IMR-90 (cell line): ENCODE data around the gene DCDC2B. TPM values are rescaled to one million over a fixed set of nuclear protein-coding genes. Genes with fewer than 3 reads are reported as not detected.

ENCODE experiments used
- ATAC-seq: fragments of 200-7000 bp; cut with Tn5 transposase; 2 replicates; pipeline ENCODE4 v1.9.1; 2020; ENCODE audit warnings: low read depth, mild to moderate bottlenecking, moderate library complexity
- BruUV-seq: library from RNA; stranded (reverse); fragments of 400-500 nt; replicated peaks from 2 replicates; lab custom pipeline; 2021; lab: Mats Ljungman, UMichigan
- CTCF ChIA-PET: fragments of 300-600 bp; formaldehyde crosslinking; extraction: SDS; loops from one replicate; lab custom pipeline; 2021; ENCODE audit warnings: antibody characterized with exemption; lab: Yijun Ruan, JAX
- POLR2A ChIA-PET: fragments of 300-600 bp; sonication (Branson Sonifier 250); formaldehyde crosslinking; loops from one replicate; lab custom pipeline; 2022; ENCODE audit warnings: antibody characterized with exemption; ENCODE audit not compliant: unreplicated experiment; lab: Charles Lee
- DNase-seq: peaks from one replicate; pipeline ENCODE4 v3.0.0; 2013
- H2AFZ ChIP-seq: replicated peaks from 2 replicates; pipeline ENCODE3; 2013; ENCODE audit warnings: low read length, mild to moderate bottlenecking; ENCODE audit not compliant: poor library complexity
- H2AK5ac ChIP-seq: 2 replicates; pipeline ENCODE4 v1.6.1; 2013; ENCODE audit warnings: low read depth, low read length, inconsistent platforms
- H2AK9ac ChIP-seq: replicated peaks from 2 replicates; pipeline ENCODE3; 2013; ENCODE audit warnings: mild to moderate bottlenecking, low read depth, low read length, moderate library complexity; ENCODE audit not compliant: poor library complexity
- H2BK120ac ChIP-seq: 2 replicates; pipeline ENCODE4 v1.6.1; 2013; ENCODE audit warnings: low read depth, low read length, inconsistent platforms
- H2BK15ac ChIP-seq: 3 replicates; pipeline ENCODE4 v1.6.1; 2013; ENCODE audit warnings: low read depth, low read length, inconsistent platforms
- H2BK20ac ChIP-seq: 2 replicates; pipeline ENCODE4 v1.6.1; 2013; ENCODE audit warnings: low read depth, mild to moderate bottlenecking, inconsistent platforms, low read length, moderate library complexity
- H2BK5ac ChIP-seq: 2 replicates; pipeline ENCODE4 v1.6.1; 2013; ENCODE audit warnings: mild to moderate bottlenecking, low read depth, low read length, inconsistent platforms; ENCODE audit not compliant: poor library complexity, severe bottlenecking
- H3K14ac ChIP-seq: replicated peaks from 2 replicates; pipeline ENCODE4 v1.6.1; 2013; ENCODE audit warnings: low read depth, low read length, inconsistent platforms
- H3K18ac ChIP-seq: 2 replicates; pipeline ENCODE4 v1.6.1; 2013; ENCODE audit warnings: low read depth, low read length, control low read depth
- H3K23ac ChIP-seq: 2 replicates; pipeline ENCODE4 v1.6.1; 2013; ENCODE audit warnings: low read depth, low read length, inconsistent platforms
- H3K27ac ChIP-seq: 2 replicates; pipeline ENCODE4 v1.5.1; 2013; ENCODE audit warnings: mild to moderate bottlenecking, control low read depth, low read length; ENCODE audit not compliant: insufficient read depth
- H3K27me3 ChIP-seq: 2 replicates; pipeline ENCODE4 v1.6.1; 2013; ENCODE audit warnings: low read length; ENCODE audit not compliant: control insufficient read depth, insufficient read depth
- H3K36me3 ChIP-seq: 2 replicates; pipeline ENCODE4 v1.6.1; 2013; ENCODE audit warnings: low read length, mixed read lengths; ENCODE audit not compliant: control insufficient read depth, insufficient read depth
- H3K4ac ChIP-seq: 2 replicates; pipeline ENCODE4 v1.6.1; 2013; ENCODE audit warnings: low read depth, low read length, inconsistent platforms
- H3K4me1 ChIP-seq: 2 replicates; pipeline ENCODE4 v1.6.1; 2013; ENCODE audit warnings: low read length, mixed read lengths; ENCODE audit not compliant: control insufficient read depth, insufficient read depth
- H3K4me2 ChIP-seq: 2 replicates; pipeline ENCODE4 v1.6.1; 2013; ENCODE audit warnings: low read depth, mild to moderate bottlenecking, control low read depth, low read length, moderate library complexity
- H3K4me3 ChIP-seq: 2 replicates; pipeline ENCODE4 v1.5.1; 2013; ENCODE audit warnings: low read depth, mild to moderate bottlenecking, control low read depth, low read length, moderate library complexity; ENCODE audit not compliant: insufficient read depth
- H3K56ac ChIP-seq: 2 replicates; pipeline ENCODE4 v1.6.1; 2013; ENCODE audit warnings: low read length, inconsistent platforms; ENCODE audit not compliant: insufficient read depth; ENCODE audit errors: extremely low read depth
- H3K79me1 ChIP-seq, 2 experiments: 2 replicates each; pipeline ENCODE4 v1.6.1; 2013; ENCODE audit warnings: low read length in 2 of 2, inconsistent platforms in 1 of 2, low read depth in 1 of 2
- H3K9ac ChIP-seq: 2 replicates; pipeline ENCODE4 v1.6.1; 2013; ENCODE audit warnings: low read depth, low read length, control low read depth
- H3K9me1 ChIP-seq: 2 replicates; pipeline ENCODE4 v1.6.1; 2013; ENCODE audit warnings: low read length, inconsistent platforms; ENCODE audit not compliant: insufficient read depth
- H3K9me3 ChIP-seq: 2 replicates; pipeline ENCODE4 v1.6.1; 2013; ENCODE audit warnings: low read length; ENCODE audit not compliant: control insufficient read depth, insufficient read depth
- H4K20me1 ChIP-seq: 2 replicates; pipeline ENCODE4 v1.6.1; 2013; ENCODE audit warnings: low read length, inconsistent platforms; ENCODE audit not compliant: insufficient read depth
- H4K5ac ChIP-seq: 2 replicates; pipeline ENCODE4 v1.6.1; 2013; ENCODE audit warnings: mild to moderate bottlenecking, low read depth, low read length, control low read depth
- H4K8ac ChIP-seq, 2 experiments: 2 replicates each; pipeline ENCODE4 v1.6.1; 2013; ENCODE audit warnings: low read depth in 2 of 2, low read length in 2 of 2, control low read depth in 1 of 2, inconsistent platforms in 1 of 2
- H4K91ac ChIP-seq: 2 replicates; pipeline ENCODE4 v1.6.1; 2013; ENCODE audit warnings: low read depth, low read length, inconsistent platforms; ENCODE audit not compliant: insufficient read depth
- BHLHE40 ChIP-seq: fragments of 150-350 bp; IDR thresholded peaks from 2 replicates; pipeline ENCODE4 v1.6.1; 2016; ENCODE audit warnings: mild to moderate bottlenecking, low read depth, low read length
- CEBPB ChIP-seq: IDR thresholded peaks from 2 replicates; pipeline ENCODE4 v1.6.1; 2012; ENCODE audit warnings: low read depth, low read length, improper control_type of control experiment
- FOS ChIP-seq: fragments of 150-350 bp; IDR thresholded peaks from 2 replicates; pipeline ENCODE4 v1.6.1; 2016; ENCODE audit warnings: low read depth, low read length
- MAZ ChIP-seq: IDR thresholded peaks from 2 replicates; pipeline ENCODE4 v1.6.1; 2012; ENCODE audit warnings: low read depth, mild to moderate bottlenecking, low read length, improper control_type of control experiment, moderate library complexity, borderline replicate concordance
- MXI1 ChIP-seq: IDR thresholded peaks from 2 replicates; pipeline ENCODE4 v1.6.1; 2012; ENCODE audit warnings: low read depth, mild to moderate bottlenecking, low read length, moderate library complexity, borderline replicate concordance
- POLR2A ChIP-seq: IDR thresholded peaks from 2 replicates; pipeline ENCODE4 v1.6.1; 2012; ENCODE audit warnings: mild to moderate bottlenecking, low read depth, low read length
- RCOR1 ChIP-seq: IDR thresholded peaks from 2 replicates; pipeline ENCODE4 v1.6.1; 2012; ENCODE audit warnings: mild to moderate bottlenecking, low read length, improper control_type of control experiment; ENCODE audit not compliant: insufficient replicate concordance
- RFX5 ChIP-seq: IDR thresholded peaks from 2 replicates; pipeline ENCODE4 v1.8.0; 2012; ENCODE audit warnings: low read depth, mild to moderate bottlenecking, low read length, moderate library complexity
- SMC3 ChIP-seq: fragments of 150-350 bp; IDR thresholded peaks from 2 replicates; pipeline ENCODE4 v1.6.1; 2016; ENCODE audit warnings: low read depth, mild to moderate bottlenecking, antibody characterized with exemption, low read length, moderate library complexity
- USF2 ChIP-seq: fragments of 150-350 bp; IDR thresholded peaks from 2 replicates; pipeline ENCODE4 v1.6.1; 2017; ENCODE audit warnings: mild to moderate bottlenecking, antibody characterized with exemption, low read length, low read depth
- WGBS, 2 experiments: methylation state at CpG; one replicate each; pipeline versions ENCODE4 v1.1.5 to v1.1.7; 2013; ENCODE audit warnings: missing lambda C conversion rate in 2 of 2; ENCODE audit not compliant: insufficient read length in 1 of 2; ENCODE audit errors: extremely low coverage in 2 of 2; 5-methylcytosine and 5-hydroxymethylcytosine counted together
- dilution Hi-C: fragments of 300-500 bp; cut with HindIII; formaldehyde crosslinking; loops from one replicate; pipeline ENCODE4 v1.14.3; 2018; ENCODE audit warnings: low sequenced_read_pairs; ENCODE audit not compliant: unreplicated experiment
- in situ Hi-C: fragments of 300-500 bp; cut with MboI; formaldehyde crosslinking; loops from 3 replicates; pipeline ENCODE4 v1.14.3; 2019; ENCODE audit warnings: low sequenced_read_pairs, inconsistent platforms, mixed read lengths
- intact Hi-C: fragments of 100-400 bp; cut with micrococcal nuclease; formaldehyde crosslinking; loops from 2 replicates; pipeline ENCODE4 v1.10.0; 2022
- polyA plus RNA-seq, 3 experiments: library from polyadenylated mRNA; depleted of rRNA; stranded (reverse); fragments of >200 nt; gene quantifications; 2 replicates each; pipeline ENCODE4 v1.2.3, GENCODE V29; 2012; ENCODE audit warnings: low replicate concordance in 1 of 3
- total RNA-seq: library from RNA; depleted of rRNA; stranded (reverse); fragments of >200 nt; gene quantifications from 2 replicates; pipeline ENCODE4 v1.2.3, GENCODE V29; 2012
- TF ChIP-seq, protein P1 (sequence below): fragments of 150-350 bp; IDR thresholded peaks from 2 replicates; pipeline ENCODE4 v1.6.1; 2016; ENCODE audit warnings: low read depth, mild to moderate bottlenecking, low read length, moderate library complexity, borderline replicate concordance

The DCDC2B gene
- total and polyA plus RNA-seq, 2 of the 4 experiments (the other 2 are of a cell fraction), result not detected

GRCh38 chr1:32181563-32181962 is 27.3 kb upstream of the DCDC2B start:
- DNase-seq (no peak), ATAC-seq (no peak)
- ChIA-PET POLR2A (interaction anchor here (0.6 kb wide), 2 partner anchors 35 to 74 kb away, joined by 3 to 9 read pairs; partner anchors contain the start of gene KPNA6), CTCF (interaction anchor here (0.8 kb wide), 1 partner anchor 100 kb away, joined by 3 read pairs; no protein-coding TSS in a partner anchor)
- Histone ChIP-seq H3K14ac (peak overlapping the region; percentile 63; the same call in 1 of the 2 replicates), H3K9me3 (no peaks in the 10 kb centered on the region), H3K4me2 (peak overlapping the region; percentile 90), H3K9me1 (peaks cover 15% of the 10 kb centered on the region), H3K18ac (peak overlapping the region; percentile 8), H4K20me1 (peaks cover 28% of the 10 kb centered on the region), H4K8ac (peak overlapping the region in 1 of 2 experiments; percentile 18; a peak in 1 of 4 replicates), H3K56ac (peak overlapping the region; percentile 36; the same call in 1 of the 2 replicates), H3K27ac (peak overlapping the region; percentile 85), H2AFZ (no peak overlapping the region), H3K23ac (peak overlapping the region; percentile 7), H3K9ac (peak overlapping the region; percentile 97), H3K27me3 (no peaks in the 10 kb centered on the region), H2BK15ac (no peak overlapping the region), H3K4ac (peak overlapping the region; percentile 12; the same call in 1 of the 2 replicates), H4K91ac (0 out of 2 replicates have a peak overlapping the region, but pooled peaks have one; percentile 11), H4K5ac (peak overlapping the region; percentile 12; the same call in 1 of the 2 replicates), H3K36me3 (peaks cover 36% of the 10 kb centered on the region), H2AK9ac (peak overlapping the region; percentile 74), H2BK120ac (no peak overlapping the region), H2BK20ac (no peak overlapping the region), H3K4me3 (peak overlapping the region; percentile 49), H2AK5ac (peak overlapping the region; percentile 1; the same call in 1 of the 2 replicates), H3K79me1 (peaks cover 15 to 60% of the 10 kb centered on the region in 2 experiments), H2BK5ac (peak overlapping the region; percentile 90), H3K4me1 (peaks cover 25% of the 10 kb centered on the region)
- TF ChIP-seq BHLHE40 (no peak), MXI1 (no peak), CEBPB (no peak), MAZ (no peak), RFX5 (no peak), USF2 (no peak), POLR2A (no peak), FOS (no peak), SMC3 (no peak), RCOR1 (no peak)
- TF ChIP-seq, protein P1, sequence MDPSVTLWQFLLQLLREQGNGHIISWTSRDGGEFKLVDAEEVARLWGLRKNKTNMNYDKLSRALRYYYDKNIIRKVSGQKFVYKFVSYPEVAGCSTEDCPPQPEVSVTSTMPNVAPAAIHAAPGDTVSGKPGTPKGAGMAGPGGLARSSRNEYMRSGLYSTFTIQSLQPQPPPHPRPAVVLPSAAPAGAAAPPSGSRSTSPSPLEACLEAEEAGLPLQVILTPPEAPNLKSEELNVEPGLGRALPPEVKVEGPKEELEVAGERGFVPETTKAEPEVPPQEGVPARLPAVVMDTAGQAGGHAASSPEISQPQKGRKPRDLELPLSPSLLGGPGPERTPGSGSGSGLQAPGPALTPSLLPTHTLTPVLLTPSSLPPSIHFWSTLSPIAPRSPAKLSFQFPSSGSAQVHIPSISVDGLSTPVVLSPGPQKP, result no peak
- BruUV-seq, result no TSS peak
- dilution Hi-C loops, result no loop called here
- in situ Hi-C loops, result no loop called here
- WGBS, 2 experiments, result 80% methylated on average over 1 of the region's 5 CpGs; no CpG with 5 or more reads in 1 of the 2 experiments
- intact Hi-C loops, result loop anchor here (2.0 kb wide), 2 partner anchors 73 to 109 kb away; partner anchors contain the start of genes KPNA6 and TMEM39B
